ENCODE data around the gene ARHGAP27. TPM values are rescaled to one million over a fixed set of nuclear protein-coding genes. Genes with fewer than 3 reads are reported as not detected.

The ARHGAP27 gene
- total RNA-seq, 1 donor from 2014 or later = 75.7 TPM

DNA sequence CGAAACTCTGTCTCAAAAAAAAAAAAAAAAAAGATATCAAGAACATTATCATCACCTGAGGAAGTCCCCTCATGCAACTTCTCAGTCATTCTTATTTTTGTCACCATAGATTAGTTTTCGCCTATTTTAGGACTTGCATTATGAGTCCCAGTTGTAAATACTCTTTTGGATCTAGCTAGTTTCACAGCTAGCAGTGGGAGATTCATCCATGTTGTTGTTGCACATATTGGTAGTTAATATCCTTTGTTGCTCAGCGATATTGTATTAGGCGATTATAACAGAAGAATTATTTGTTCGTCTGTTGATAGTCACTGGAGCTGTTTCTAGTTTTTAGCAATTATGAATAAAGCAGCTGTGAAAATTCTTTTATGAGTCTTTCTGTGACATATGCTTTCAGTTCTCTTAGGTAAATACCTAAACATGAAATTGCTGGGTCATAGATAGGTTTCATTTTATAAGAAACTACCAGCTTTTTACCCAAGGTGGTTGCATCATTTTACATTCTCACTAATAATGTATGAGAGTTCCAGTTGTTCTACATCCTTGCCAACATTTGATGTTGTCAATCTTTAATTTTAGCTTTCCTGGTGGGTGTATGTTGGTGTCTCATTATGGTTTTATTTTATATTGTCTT lies 75.2 kb downstream of the ARHGAP27 start:
- Mint-ChIP-seq H3K4me1 (peaks cover 22% of the 10 kb centered on the region), H3K36me3 (ENCODE audit: low read depth) (no peaks in the 10 kb centered on the region), H3K27me3 (peaks cover 8% of the 10 kb centered on the region), H3K4me3 (no peak overlapping the region), H3K27ac (no peak overlapping the region), H3K9me3 (peaks cover 5% of the 10 kb centered on the region)
- ChIA-PET POLR2A (interaction anchor here (0.5 to 1.4 kb wide), 7 partner anchors 15 to 209 kb away, joined by 3 to 13 read pairs (median 5); partner anchors contain the start of genes HEXIM1 and MAP3K14), CTCF (interaction anchor here (0.7 to 1.2 kb wide), 3 partner anchors 28 to 138 kb away, joined by 3 to 4 read pairs (median 3); no protein-coding TSS in a partner anchor)
- TF ChIP-seq, protein P1, sequence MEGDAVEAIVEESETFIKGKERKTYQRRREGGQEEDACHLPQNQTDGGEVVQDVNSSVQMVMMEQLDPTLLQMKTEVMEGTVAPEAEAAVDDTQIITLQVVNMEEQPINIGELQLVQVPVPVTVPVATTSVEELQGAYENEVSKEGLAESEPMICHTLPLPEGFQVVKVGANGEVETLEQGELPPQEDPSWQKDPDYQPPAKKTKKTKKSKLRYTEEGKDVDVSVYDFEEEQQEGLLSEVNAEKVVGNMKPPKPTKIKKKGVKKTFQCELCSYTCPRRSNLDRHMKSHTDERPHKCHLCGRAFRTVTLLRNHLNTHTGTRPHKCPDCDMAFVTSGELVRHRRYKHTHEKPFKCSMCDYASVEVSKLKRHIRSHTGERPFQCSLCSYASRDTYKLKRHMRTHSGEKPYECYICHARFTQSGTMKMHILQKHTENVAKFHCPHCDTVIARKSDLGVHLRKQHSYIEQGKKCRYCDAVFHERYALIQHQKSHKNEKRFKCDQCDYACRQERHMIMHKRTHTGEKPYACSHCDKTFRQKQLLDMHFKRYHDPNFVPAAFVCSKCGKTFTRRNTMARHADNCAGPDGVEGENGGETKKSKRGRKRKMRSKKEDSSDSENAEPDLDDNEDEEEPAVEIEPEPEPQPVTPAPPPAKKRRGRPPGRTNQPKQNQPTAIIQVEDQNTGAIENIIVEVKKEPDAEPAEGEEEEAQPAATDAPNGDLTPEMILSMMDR (IDR thresholded peaks at IDR 0.05) = no peak
- ATAC-seq (ENCODE audit: low read depth) (no peak), DNase-seq (no peak)
- intact Hi-C loops (cut with micrococcal nuclease) = no loop called here

DNA sequence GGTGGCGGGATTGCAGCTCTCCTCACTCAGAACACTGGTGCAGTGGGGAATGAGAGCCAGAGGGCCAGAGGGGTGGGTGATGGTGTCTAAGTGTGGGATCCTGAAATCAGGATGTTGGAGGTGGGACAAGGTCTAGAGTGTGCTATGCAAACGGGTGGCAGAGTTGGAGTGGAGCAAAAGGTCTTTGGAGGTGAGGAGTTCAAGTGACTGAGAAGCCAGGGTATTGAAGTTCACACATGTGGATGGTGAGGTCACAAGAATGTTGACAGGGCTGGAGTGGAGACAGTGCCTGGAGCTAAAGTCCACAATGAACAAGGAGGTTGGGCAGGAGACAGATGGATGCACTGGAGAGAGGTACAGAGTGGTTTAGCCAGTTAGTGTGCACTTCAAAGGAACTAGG lies 77.6 kb downstream of the ARHGAP27 start:
- Mint-ChIP-seq H3K27ac (no peak overlapping the region), H3K36me3 (ENCODE audit: low read depth) (peaks cover 2% of the 10 kb centered on the region), H3K4me3 (no peak overlapping the region), H3K4me1 (peaks cover 29% of the 10 kb centered on the region), H3K9me3 (peaks cover 11% of the 10 kb centered on the region), H3K27me3 (no peaks in the 10 kb centered on the region)
- no peak for ATAC-seq (ENCODE audit: low read depth)
- intact Hi-C loops (cut with micrococcal nuclease) = no loop called here
- TF ChIP-seq, protein P1 (IDR thresholded peaks at IDR 0.05) = no peak
- ChIA-PET POLR2A (interaction anchor here (1.1 kb wide), 1 partner anchor 15 kb away, joined by 9 read pairs; no protein-coding TSS in a partner anchor), CTCF (no interaction called here)
- peak; percentile 5 for DNase-seq

- CTCF ChIA-PET = no interaction called here
- peaks cover 11% of the 10 kb centered on the region for H3K9me3 Mint-ChIP-seq
- peaks cover 2% of the 10 kb centered on the region for H3K36me3 Mint-ChIP-seq (ENCODE audit: low read depth)
- POLR2A ChIA-PET = interaction anchor here (0.7 to 1.2 kb wide), 3 partner anchors 20 to 37 kb away, joined by 3 to 5 read pairs (median 5); no protein-coding TSS in a partner anchor
- H3K27ac Mint-ChIP-seq = peak overlapping the region; percentile 79
- peaks cover 29% of the 10 kb centered on the region for H3K4me1 Mint-ChIP-seq
- TF ChIP-seq, protein P1 (IDR thresholded peaks at IDR 0.05) = no peak
- H3K27me3 Mint-ChIP-seq = no peaks in the 10 kb centered on the region
- DNase-seq (no peak), ATAC-seq (ENCODE audit: low read depth) (peak; percentile 88)
- H3K4me3 Mint-ChIP-seq = peak overlapping the region; percentile 62
- intact Hi-C loops (cut with micrococcal nuclease) = loop anchor here (5.0 kb wide), 1 partner anchor 36 kb away; the partner anchor contains the start of gene MAP3K14
Measured at GRCh38 chr17:45353043-45353442, 79.6 kb downstream of the ARHGAP27 start.

DNA sequence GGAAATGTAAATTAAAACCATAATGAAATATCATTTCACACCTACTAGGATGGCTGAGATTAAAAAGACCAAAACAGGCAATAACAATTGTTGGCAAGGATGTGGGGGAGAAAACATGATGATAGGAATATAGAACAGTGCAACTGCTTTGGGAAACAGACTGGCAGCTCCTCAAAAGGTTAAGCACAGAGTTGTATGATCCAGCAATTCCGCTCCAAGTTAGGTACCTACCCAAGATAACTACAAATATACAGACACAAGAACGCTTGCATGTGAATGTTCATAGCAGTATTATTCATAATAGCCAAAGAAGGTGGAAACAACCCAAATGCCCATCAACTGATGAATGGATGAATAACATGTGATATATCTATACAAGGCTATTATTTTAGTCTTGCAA lies 80.8 kb downstream of the ARHGAP27 start:
- intact Hi-C loops (cut with micrococcal nuclease) = loop anchor here (5.0 kb wide), 1 partner anchor 35 kb away; the partner anchor contains the start of gene MAP3K14
- H3K4me3 Mint-ChIP-seq = no peak overlapping the region
- H3K27me3 Mint-ChIP-seq = no peaks in the 10 kb centered on the region
- TF ChIP-seq, protein P1 (IDR thresholded peaks at IDR 0.05) = no peak
- H3K4me1 Mint-ChIP-seq = peaks cover 26% of the 10 kb centered on the region
- peaks cover 11% of the 10 kb centered on the region for H3K9me3 Mint-ChIP-seq
- ChIA-PET CTCF (no interaction called here), POLR2A (interaction anchor here (1.1 kb wide), 1 partner anchor 19 kb away, joined by 5 read pairs; no protein-coding TSS in a partner anchor)
- ATAC-seq (ENCODE audit: low read depth) = no peak
- peaks cover 2% of the 10 kb centered on the region for H3K36me3 Mint-ChIP-seq (ENCODE audit: low read depth)
- no peak overlapping the region for H3K27ac Mint-ChIP-seq
- no peak for DNase-seq

DNA sequence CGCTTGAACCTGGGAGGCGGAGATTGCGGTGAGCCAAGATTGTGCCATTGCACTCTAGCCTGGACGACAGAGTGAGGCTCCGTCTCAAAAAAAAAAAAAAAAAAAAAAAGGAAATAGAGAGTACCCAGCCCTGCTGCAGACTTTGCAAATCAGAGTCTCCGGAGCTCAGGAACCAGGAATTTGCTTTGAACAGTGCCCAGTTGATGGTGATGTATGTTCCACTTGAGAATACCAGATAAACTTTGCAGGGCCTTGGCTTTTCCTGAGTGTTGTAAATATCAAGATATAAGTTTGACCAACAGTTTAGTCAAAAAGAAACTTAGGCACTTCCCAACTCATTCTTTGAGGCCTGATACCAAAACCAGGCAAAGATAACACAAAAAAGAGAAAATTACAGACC lies 85.2 kb downstream of the ARHGAP27 start:
- Mint-ChIP-seq H3K27me3 (no peaks in the 10 kb centered on the region), H3K9me3 (peaks cover 8% of the 10 kb centered on the region), H3K4me1 (peaks cover 16% of the 10 kb centered on the region), H3K4me3 (no peak overlapping the region), H3K27ac (no peak overlapping the region), H3K36me3 (ENCODE audit: low read depth) (peaks cover 2% of the 10 kb centered on the region)
- ChIA-PET CTCF (no interaction called here), POLR2A (interaction anchor here (1.1 kb wide), 1 partner anchor 19 kb away, joined by 3 read pairs; no protein-coding TSS in a partner anchor)
- TF ChIP-seq, protein P1 (IDR thresholded peaks at IDR 0.05) = no peak
- ATAC-seq (ENCODE audit: low read depth) = no peak
- no peak for DNase-seq
- intact Hi-C loops (cut with micrococcal nuclease) = no loop called here
